Activated gamma-delta T cell treated with Interleukin-2 at 50 U/mL for 16 hours (primary cell): ENCODE data around the gene MMP24OS.
A peak's percentile ranks its signal among the peaks of the same experiment; 100 is the strongest.

Experiments
- DNase-seq: peaks from one replicate; pipeline ENCODE4 v3.0.0-alpha.2; 2020

MMP24OS gene

DNA sequence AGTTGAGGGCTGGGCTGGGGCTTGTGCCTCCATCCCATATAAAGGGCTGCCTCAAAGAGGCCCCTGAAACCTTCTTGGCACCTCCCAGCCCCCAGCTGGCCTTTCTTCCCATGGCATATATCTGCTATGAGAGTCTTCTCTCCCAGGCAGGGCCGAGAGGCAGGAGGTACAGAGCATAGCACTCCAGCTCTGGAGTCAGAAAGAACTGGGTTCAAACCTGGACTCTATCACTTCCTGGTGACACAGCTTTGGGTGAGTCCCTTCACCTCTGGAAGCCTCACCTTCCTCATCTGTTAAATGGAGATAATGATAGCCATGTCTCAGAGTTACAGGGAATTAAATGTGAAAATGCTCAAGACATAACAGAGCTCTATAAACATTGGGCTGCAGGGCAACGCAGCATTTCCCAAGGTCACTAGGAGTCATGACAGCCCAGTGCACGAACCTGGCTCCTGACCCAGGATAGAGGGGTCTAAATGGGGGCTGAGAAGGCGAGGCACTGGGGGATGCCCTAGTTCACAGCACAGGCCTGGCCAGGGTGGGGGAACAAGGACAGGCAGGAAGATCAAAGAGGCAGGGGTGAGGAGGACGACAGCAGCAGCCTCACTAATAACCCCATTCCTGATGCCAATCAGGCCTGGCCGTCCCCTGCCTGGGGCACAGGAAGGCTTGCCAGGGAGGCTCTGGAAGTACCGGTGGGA, 12.4 kb upstream of the MMP24OS start:
- DNase-seq: no peak

GRCh38 chr20:35288325-35289060, 10.6 kb upstream of the MMP24OS start:
- DNase-seq: no peak

DNA sequence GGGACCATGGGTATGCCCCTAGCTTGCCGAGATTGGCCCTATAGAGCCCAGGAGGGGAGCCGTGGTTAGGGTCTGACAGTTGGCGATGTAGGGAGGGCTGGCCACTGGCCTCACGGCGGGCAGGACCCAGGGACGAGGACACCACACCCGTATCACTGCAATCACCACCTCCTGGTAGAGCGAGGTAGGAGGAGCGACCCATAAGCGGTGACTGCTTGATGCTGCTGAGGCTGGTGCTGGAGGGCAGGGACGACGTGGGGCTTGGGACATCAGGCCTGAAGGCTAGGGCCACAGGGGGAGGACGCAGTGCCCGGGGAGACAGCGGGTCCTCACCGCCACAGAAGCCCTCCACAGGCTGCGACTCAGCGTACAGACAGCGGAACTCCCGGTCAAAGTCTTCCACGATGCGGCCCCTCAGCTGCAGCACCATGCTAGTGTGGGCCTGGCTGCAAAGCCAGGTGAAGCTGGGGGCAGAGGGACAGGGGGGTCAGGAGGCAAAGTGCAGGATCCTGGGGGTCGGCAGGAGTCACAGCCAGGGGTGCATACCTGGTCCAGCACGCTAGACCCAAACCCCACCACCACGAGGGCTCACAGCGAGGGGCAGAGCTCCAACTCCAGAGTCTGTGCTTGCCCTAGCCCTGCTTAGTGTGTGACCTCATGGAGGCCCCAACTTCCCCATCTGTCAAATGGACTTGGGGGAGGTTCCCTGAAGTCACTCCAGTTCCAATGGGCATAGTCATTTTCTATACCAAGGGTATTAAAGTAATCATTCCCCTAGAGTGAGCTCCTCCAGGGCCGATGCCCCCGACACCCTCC, 9.8 kb upstream of the MMP24OS start:
- no peak for DNase-seq

GRCh38 chr20:35286899-35287508, 9.1 kb upstream of the MMP24OS start:
- DNase-seq: no peak

- no peak for DNase-seq
Measured at GRCh38 chr20:35286077-35286898, 8.4 kb upstream of the MMP24OS start.

DNA sequence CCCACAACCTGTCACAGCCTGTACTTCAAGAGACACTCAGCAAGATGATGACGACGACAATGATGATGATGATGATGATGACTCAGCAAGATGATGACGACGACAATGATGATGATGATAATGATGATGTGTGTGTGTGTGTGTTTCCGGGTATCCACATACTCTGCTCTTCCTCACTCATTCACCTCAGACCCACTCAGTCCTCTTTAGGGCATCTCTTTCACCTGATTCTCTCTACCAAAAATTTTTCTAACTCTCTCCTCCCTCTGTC, 7.8 kb upstream of the MMP24OS start:
- no peak for DNase-seq

DNA sequence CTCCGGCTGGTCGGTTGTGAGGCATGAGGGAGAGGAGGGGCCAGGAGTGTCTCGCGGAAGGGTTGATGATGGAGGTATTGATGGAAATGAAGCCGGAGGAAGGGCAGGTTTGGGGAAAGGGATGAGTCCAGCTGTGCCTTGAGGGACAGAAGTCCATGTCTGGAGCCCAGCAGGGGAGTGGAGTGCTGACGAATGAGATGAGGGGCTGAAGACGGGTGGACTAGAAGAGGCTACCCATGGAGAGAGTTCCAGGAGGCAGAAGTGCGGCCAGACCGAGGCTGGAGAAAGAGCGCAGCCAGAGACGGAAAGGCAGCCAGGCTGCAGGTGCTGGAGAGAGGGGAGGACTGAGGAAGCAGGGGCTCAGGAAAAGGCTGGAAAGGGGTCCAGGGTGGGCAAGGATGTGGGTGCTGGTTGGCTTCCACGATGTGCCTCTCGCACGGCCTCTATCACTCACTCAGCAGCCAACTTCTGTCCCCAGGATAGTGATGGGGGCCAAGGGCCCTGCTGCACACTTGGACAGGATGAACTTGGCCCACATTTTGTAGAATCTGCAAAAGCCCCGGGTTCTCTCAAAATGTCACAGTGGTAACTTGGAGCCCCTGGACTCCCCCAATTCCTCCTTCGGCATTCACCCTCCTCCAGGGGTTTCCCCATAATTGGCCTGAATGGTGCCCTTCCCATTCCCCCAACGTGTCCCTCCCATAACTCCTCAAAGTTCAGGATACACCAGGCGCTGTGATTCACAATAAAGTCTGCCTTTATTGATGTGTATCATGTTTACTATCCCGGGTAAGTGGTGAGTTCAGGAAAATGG, 7.3 kb upstream of the MMP24OS start:
- DNase-seq: no peak

GRCh38 chr20:35284267-35284991, 6.5 kb upstream of the MMP24OS start, which contains the start of gene EIF6:
EIF6 (minus strand) TSS chr20:35284772; CDS start chr20:35284487, 285 bp downstream.
- peak; percentile 69 for DNase-seq

- DNase-seq: no peak
Measured at GRCh38 chr20:35283441-35284266, 5.7 kb upstream of the MMP24OS start.

DNA sequence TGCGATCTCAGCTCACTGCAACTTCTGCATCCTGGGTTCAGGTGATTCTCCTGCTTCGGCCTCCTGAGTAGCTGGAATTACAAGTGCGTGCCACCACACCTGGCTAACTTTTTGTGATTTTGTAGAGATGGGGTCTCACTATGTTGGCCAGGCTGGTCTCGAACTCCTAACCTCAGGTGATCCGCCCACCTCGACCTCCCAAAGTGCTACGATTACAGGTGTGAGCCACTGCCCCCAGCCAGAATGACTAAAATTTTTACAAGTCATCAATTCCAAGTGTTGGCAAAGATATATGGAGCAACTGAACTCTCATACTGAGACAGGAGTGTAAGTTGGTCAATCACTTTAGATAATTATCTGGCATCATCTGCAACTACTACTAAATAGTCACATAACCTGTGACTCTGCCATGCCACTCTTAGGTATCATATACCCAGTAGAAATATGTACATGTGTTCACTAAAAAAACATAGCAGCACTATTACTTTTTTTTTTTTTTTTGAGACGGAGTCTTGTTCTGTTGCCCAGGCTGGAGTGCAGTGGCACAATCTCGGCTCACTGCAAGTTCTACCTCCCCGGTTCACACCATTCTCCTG, 3.7 kb upstream of the MMP24OS start:
- DNase-seq: no peak

- DNase-seq: no peak
Measured at GRCh38 chr20:35280523-35280922, 2.6 kb upstream of the MMP24OS start.

DNA sequence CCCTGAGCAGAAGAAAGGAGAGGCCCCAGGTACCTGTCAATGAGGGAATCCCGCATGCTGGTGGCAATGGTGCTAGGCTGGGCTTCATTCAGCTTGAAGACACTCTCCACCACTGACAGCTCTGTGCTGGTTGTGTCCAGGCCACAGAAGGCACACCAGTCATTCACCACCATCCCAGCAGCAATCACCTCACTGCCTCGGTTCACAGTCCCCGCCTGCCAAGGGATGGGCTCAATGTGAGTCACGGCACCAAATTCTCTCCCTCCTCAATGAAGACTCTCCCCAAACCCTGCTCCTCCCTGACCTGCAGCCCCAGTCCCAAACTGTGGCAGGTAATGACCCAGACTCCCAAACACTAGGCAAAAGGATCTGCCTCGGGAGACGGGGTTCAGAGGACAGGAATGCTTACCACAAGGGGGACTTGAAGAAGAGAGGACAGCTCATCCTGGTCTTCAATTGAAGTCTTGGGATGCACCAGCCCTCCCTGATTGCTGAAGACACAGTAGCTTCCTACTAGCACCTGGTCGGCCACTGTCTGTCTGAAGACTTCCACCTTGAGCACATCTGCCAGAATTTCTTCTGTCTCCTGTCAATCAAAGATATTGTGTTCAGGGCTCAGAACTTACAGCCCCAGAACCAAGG, 1.7 kb upstream of the MMP24OS start:
- no peak for DNase-seq

- no peak for DNase-seq
Measured at GRCh38 chr20:35279040-35279439, 1.1 kb upstream of the MMP24OS start.

- DNase-seq: no peak
Measured at GRCh38 chr20:35277127-35277526, 795 bp downstream of the MMP24OS start.

GRCh38 chr20:35276408-35276807, 1.5 kb downstream of the MMP24OS start:
- DNase-seq: no peak

DNA sequence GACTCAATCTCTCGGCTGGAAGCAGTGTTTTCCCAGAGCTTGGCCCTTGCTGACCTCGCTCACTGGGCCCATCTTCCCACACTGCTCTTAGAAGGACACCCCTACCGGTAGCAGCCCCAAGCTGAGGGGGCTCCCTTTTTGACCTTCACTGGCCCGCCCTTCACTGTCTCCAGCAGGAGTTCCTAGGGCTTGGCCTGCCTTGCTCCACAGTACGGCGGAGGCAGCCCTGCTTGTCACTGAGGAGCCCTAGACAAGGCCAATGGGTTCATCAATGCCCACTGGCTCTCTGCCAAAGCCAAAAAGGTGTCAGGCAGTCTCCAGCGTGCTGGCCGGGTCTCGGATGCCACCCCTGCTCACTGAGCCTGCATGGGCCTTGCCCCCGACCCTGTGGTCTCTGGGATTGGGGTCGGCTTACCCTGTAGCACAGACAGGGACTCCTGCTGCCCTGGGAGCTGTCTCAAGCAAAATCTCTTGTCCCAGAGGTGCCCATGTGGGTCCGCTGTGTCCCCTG, 2.1 kb downstream of the MMP24OS start:
- no peak for DNase-seq

GRCh38 chr20:35274172-35275092, 3.5 kb downstream of the MMP24OS start:
- DNase-seq: no peak
